ENCODE data around the gene PRKG1. TPM values are rescaled to one million over a fixed set of nuclear protein-coding genes. Genes with fewer than 3 reads are reported as not detected.

The PRKG1 gene
- total RNA-seq, 1 donor: 19.5 TPM

DNA sequence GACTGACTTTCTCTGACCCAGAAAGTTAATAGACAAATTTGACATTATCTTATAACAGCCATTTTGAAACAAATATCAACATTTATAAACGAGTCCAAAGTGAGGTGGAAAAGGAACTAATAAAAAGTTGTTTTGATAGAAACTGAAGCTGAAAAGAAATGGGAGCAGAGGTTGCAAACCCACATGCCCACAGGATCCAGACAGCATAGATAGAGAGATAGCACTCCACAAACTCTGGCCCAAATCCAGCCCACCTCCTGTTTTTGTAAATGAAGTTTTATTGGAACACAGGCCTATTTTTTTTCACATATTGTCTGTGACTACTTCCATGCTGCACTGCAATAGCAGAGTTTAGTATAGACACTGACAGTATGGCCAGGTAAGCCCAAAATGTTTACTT is 171.9 kb downstream of the PRKG1 start:
- no peaks in the 10 kb centered on the region for H4K20me1 ChIP-seq (ENCODE audit: insufficient read depth, low read length)
- no peak for DNase-seq (ENCODE audit: insufficient read length, low spot score, missing footprints)
- peaks cover 14% of the 10 kb centered on the region for H3K4me1 ChIP-seq (ENCODE audit: insufficient read depth, low read length)
- H3K9me3 ChIP-seq (ENCODE audit: low read depth, low read length): no peaks in the 10 kb centered on the region
- H3K4me3 ChIP-seq (ENCODE audit: insufficient read depth, low read length): no peak overlapping the region
- no peaks in the 10 kb centered on the region for H3K36me3 ChIP-seq (ENCODE audit: insufficient read depth, low read length)
- TF ChIP-seq, protein P1, sequence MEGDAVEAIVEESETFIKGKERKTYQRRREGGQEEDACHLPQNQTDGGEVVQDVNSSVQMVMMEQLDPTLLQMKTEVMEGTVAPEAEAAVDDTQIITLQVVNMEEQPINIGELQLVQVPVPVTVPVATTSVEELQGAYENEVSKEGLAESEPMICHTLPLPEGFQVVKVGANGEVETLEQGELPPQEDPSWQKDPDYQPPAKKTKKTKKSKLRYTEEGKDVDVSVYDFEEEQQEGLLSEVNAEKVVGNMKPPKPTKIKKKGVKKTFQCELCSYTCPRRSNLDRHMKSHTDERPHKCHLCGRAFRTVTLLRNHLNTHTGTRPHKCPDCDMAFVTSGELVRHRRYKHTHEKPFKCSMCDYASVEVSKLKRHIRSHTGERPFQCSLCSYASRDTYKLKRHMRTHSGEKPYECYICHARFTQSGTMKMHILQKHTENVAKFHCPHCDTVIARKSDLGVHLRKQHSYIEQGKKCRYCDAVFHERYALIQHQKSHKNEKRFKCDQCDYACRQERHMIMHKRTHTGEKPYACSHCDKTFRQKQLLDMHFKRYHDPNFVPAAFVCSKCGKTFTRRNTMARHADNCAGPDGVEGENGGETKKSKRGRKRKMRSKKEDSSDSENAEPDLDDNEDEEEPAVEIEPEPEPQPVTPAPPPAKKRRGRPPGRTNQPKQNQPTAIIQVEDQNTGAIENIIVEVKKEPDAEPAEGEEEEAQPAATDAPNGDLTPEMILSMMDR (IDR thresholded peaks at IDR 0.05; ENCODE audit: extremely low read depth, low read depth, low read length): no peak
- no peak overlapping the region for H3K27ac ChIP-seq (ENCODE audit: low read depth, low read length)
- no peaks in the 10 kb centered on the region for H3K79me2 ChIP-seq (ENCODE audit: insufficient read depth, low read length)
- no peak overlapping the region for H2AFZ ChIP-seq (ENCODE audit: low read length)
- H3K27me3 ChIP-seq (ENCODE audit: insufficient read depth, low read length): no peaks in the 10 kb centered on the region
- H3K4me2 ChIP-seq (ENCODE audit: insufficient read depth, low read length): no peak overlapping the region

DNA sequence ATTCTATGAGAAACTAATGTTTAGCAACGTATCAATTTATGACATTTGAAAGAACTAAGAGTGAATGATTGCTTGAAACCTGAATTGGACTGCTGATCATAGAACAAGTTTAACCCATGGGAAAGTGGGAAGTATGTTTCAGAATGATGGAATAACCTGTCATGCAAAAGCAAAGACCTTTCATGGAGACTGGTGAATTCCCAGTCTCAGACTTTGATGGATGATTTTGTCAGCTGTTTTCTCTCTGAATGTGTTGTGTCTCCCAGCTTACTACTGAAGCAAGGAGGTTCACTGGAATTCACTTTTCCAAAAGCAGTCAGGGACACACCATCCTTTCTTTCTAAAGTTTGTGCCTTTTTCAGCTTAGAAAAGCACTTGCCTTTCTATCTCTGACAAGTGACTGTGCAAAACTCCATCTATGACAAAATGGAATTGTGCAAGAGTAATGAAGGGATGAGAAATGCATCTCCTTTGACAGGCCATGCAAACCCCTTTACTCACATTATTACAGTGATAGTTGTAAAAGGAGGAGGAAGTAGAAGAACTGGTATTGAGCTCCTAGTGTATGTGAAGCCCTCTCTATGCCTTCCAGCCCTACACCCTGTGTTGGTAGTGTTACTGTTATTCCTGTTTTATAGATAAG is 176.1 kb downstream of the PRKG1 start:
- no peaks in the 10 kb centered on the region for H3K9me3 ChIP-seq (ENCODE audit: low read depth, low read length)
- H3K36me3 ChIP-seq (ENCODE audit: insufficient read depth, low read length): no peaks in the 10 kb centered on the region
- TF ChIP-seq, protein P1 (IDR thresholded peaks at IDR 0.05; ENCODE audit: extremely low read depth, low read depth, low read length): no peak
- no peak overlapping the region for H3K27ac ChIP-seq (ENCODE audit: low read depth, low read length)
- no peaks in the 10 kb centered on the region for H4K20me1 ChIP-seq (ENCODE audit: insufficient read depth, low read length)
- no peaks in the 10 kb centered on the region for H3K27me3 ChIP-seq (ENCODE audit: insufficient read depth, low read length)
- H3K4me1 ChIP-seq (ENCODE audit: insufficient read depth, low read length): peaks cover under 1% of the 10 kb centered on the region
- H3K79me2 ChIP-seq (ENCODE audit: insufficient read depth, low read length): no peaks in the 10 kb centered on the region
- no peak overlapping the region for H3K4me2 ChIP-seq (ENCODE audit: insufficient read depth, low read length)
- H3K4me3 ChIP-seq (ENCODE audit: insufficient read depth, low read length): no peak overlapping the region
- no peak for DNase-seq (ENCODE audit: insufficient read length, low spot score, missing footprints)
- no peak overlapping the region for H2AFZ ChIP-seq (ENCODE audit: low read length)

DNA sequence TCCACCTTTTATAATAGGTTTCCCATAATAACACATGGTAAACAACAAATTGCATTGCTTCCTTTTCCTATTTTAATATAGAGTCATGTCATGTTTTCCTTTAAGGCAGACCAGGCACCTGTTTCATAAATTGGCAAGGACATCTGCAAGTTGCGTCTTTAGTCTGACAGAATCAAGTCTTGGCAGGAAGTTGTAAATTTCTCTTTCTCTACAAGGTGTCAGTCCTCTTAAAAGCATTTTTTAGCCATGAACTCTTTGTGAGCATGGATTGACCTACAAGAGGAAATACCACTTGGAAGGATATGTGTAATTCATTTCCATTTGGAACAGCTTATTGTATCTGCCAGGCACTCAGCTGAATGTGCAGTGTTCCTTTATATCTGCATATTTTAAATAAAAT is 176.8 kb downstream of the PRKG1 start:
- Histone ChIP-seq H3K4me2 (ENCODE audit: insufficient read depth, low read length) (no peak overlapping the region), H3K27ac (ENCODE audit: low read depth, low read length) (no peak overlapping the region), H3K4me3 (ENCODE audit: insufficient read depth, low read length) (no peak overlapping the region), H2AFZ (ENCODE audit: low read length) (no peak overlapping the region), H4K20me1 (ENCODE audit: insufficient read depth, low read length) (no peaks in the 10 kb centered on the region), H3K36me3 (ENCODE audit: insufficient read depth, low read length) (no peaks in the 10 kb centered on the region), H3K79me2 (ENCODE audit: insufficient read depth, low read length) (no peaks in the 10 kb centered on the region), H3K27me3 (ENCODE audit: insufficient read depth, low read length) (no peaks in the 10 kb centered on the region), H3K4me1 (ENCODE audit: insufficient read depth, low read length) (no peaks in the 10 kb centered on the region), H3K9me3 (ENCODE audit: low read depth, low read length) (no peaks in the 10 kb centered on the region)
- no peak for DNase-seq (ENCODE audit: insufficient read length, low spot score, missing footprints)
- TF ChIP-seq, protein P1 (IDR thresholded peaks at IDR 0.05; ENCODE audit: extremely low read depth, low read depth, low read length): no peak

DNA sequence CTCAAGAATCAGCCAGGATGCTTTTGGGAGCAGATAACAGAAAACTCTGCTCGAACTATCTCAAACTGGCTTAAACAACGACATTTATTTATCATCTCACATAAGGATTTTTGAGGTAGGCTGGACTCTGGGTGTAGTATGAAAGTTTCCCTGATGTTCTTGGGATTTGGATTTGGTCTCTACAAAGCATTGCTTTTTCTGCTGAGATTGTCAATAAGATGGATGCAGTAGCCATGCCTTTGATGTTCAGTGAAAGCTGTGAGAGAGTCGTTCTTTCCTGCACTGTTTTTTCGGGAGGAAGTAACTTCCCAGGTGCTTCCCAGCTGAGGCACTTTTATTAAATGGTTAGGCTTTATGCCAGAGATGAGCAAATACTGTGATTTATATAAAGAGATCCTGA is 181.1 kb downstream of the PRKG1 start:
- Histone ChIP-seq H3K4me1 (ENCODE audit: insufficient read depth, low read length) (peaks cover 10% of the 10 kb centered on the region), H4K20me1 (ENCODE audit: insufficient read depth, low read length) (no peaks in the 10 kb centered on the region), H3K36me3 (ENCODE audit: insufficient read depth, low read length) (no peaks in the 10 kb centered on the region), H3K27me3 (ENCODE audit: insufficient read depth, low read length) (no peaks in the 10 kb centered on the region), H3K27ac (ENCODE audit: low read depth, low read length) (no peak overlapping the region), H3K9me3 (ENCODE audit: low read depth, low read length) (no peaks in the 10 kb centered on the region), H2AFZ (ENCODE audit: low read length) (no peak overlapping the region), H3K4me2 (ENCODE audit: insufficient read depth, low read length) (no peak overlapping the region), H3K79me2 (ENCODE audit: insufficient read depth, low read length) (no peaks in the 10 kb centered on the region), H3K4me3 (ENCODE audit: insufficient read depth, low read length) (no peak overlapping the region)
- DNase-seq (ENCODE audit: insufficient read length, low spot score, missing footprints): no peak
- TF ChIP-seq, protein P1 (IDR thresholded peaks at IDR 0.05; ENCODE audit: extremely low read depth, low read depth, low read length): no peak
